NCI-H345 treated with DMSO at 0.1 percent for 48 hours (cell line): Measurements from ENCODE around the gene NRXN3.

Experiments used
- DNase-seq: peaks from one replicate; lab custom pipeline; 2025; ENCODE audit not compliant: unreplicated experiment; lab: John Stamatoyannopoulos, UW

The NRXN3 gene

DNA sequence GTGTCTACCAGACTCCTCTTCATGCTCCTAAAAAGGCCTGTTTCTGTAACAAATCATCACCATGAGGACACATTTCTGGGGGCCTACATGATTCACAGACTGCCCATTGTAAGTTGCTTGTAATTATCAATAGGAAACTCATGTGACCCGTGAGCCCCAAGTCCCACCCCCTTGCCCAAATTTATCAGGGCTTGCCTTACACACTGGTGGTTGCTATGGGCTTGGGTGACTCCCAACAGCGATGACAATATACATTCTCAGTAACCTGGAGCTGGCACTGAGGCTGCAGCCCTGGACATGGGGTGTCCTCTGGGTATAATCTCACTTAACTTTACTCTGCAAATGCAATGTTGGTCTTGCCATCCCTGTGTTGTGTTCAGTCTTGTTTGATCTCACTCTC is 149.2 kb downstream of the NRXN3 start:
- no peak for DNase-seq

DNA sequence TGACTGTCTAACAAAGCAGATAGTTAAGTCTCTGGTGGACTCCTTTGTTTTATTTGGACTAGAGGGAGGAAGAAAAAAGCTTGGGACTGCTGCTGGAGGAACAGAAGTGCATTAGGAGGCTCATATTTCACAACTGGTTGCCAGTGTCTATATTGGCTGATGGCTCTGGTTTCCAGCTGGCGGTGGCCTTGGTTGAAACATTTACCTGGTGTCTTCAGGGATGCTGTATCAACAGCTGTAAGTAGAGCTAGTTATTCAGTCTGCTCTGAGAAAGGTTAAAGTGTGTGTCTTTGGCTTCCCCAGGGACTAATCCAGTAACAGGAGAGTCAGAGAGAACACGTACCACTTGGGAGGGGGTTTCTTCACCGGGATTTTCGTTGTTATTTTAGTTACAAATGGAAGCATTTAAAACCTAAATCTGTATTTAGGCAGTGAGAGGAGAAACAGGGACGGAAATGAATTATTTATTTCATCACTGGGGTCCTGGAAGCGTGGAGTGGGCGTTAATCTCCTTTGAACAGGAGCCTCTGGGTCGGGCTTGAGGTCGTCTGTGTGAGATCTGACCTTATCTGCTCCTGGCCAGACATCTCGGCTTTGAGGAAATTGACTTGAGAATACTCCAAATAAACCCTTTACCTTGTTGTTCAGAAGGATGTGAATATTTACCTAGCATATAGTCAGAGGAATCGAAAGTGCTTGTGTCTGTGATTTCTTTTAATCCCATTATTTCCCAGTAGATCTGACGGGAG is 149.9 kb downstream of the NRXN3 start:
- no peak for DNase-seq

DNA sequence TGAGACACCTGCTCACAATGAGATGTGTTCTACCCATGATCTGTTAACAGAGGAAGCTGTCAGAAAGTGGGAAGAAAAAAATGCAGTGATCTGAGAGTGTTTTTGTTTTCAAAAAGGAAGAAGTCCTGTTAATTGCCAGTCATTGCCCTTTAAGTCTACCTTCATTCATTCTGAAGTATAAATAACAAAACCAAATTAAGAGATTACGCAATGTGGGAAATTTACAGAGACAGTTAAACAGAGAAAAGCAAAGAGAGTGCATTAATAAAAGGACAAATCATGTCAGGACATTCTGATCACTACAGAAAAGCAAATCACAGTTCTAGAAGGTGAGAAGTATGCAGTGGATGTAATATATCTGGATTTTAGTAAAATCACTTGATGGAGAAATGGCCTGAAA is 154.2 kb downstream of the NRXN3 start:
- DNase-seq = no peak

DNA sequence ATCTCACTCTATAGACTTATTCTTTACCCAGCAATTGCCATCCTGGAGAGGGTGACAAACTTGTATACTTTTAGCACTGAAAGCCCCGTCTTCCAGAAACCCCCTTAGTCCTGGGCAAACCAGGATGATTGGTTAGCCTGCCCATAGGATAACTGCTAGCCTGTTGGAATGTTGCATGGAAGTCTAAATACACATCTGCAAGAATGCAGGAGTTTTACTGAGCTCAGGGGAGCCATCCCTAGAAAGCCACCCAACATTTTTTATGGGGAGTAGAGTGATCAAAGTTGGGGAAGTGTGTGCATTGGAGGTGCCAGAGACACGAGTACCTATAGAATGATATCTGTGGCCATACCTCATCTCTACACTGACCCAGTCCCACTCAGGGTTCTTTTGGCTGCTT is 155.7 kb downstream of the NRXN3 start:
- no peak for DNase-seq

DNA sequence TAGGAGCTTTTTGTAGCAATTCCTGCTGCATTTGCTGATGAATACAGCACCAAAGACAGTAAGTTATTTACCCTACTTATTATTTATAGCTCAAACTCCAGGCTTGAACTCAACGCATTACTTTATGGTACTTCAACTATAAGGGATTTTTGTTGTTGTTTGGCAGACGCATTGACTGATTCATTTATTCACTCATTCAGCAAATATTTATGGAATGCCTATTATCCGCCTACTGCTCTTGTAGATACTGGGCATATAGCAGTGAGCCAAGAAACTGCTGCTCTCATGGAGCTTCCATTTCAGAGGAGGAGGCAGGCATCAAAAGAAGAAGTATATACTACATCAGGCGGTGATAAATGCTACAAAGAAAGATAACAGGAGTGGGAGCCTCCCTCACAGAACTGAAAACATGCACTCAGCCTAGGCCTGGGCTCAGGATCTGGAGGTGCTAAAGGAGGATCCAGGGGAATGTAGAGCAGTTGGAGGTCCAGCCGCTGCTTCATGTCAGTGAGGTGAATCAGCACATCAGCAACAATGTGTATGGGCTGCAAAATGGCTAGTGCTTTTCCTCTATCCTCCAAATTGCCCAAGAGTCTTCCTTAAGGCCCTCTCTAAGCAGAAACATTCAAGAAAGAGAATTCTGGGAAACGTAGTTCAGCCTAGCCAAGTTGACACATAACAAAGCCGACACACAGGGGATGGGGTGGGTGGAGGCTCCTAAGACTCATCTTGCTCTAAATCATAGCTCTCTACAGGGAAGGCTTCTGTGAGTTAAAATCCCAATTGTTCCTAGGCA is 157.5 kb downstream of the NRXN3 start:
- DNase-seq = no peak

DNA sequence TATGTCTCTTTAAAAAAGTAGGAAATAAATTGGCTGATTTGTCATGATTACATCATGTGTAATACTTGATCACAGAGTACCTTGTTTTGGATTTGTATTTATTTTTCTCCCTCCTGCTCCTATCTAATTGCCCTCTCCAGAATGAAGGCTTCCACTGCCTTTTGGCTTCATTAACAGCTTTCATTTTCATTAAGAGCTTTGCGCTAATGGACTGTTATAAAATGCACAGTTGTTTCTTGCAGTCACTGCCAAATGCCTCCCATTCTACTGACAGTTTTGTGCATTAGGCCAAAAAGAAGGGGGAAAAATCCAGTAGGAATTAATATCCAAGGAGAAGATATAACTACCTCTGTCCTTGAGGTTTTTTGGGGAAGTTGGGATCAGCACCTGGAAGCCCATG is 159.2 kb downstream of the NRXN3 start:
- no peak for DNase-seq

DNA sequence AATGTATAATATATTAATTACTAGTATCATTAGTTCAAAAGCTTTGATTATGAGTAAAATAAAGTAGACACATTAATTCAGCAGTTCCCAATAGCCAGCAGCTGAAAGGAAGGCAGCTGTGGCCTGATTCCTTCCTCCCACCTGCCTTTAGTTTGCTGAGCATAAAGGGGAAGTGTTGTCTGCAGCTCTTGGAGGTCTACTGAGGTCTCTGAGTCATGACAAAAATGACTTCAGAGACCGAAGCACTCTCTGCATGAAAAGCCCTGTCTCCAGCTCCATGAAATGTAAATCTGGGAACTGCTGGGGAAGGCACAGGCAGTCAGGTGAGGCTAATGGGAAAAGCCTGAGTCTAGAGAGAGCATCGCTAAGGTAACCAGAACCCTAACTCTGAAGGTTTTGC is 165.4 kb downstream of the NRXN3 start:
- no peak for DNase-seq

DNA sequence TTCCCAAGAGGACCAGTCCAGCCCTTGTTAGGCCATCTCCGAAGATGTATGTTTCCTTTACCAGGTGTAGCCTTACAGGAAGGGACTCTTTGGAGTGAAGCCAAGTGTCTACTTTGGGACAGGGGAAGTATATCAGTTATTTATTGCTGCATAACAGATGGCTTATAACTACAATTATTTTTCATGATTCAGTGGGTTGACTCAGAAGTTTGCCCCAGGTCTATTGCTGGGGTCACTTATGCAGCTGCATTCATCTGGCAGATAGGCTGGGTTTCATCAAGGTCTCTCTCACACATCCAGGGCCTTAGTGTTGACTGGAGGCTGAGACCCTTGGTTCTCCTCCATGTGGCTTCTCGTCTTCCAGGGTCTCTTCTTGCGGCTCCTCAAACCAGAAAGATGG is 170.1 kb downstream of the NRXN3 start:
- DNase-seq = no peak

DNA sequence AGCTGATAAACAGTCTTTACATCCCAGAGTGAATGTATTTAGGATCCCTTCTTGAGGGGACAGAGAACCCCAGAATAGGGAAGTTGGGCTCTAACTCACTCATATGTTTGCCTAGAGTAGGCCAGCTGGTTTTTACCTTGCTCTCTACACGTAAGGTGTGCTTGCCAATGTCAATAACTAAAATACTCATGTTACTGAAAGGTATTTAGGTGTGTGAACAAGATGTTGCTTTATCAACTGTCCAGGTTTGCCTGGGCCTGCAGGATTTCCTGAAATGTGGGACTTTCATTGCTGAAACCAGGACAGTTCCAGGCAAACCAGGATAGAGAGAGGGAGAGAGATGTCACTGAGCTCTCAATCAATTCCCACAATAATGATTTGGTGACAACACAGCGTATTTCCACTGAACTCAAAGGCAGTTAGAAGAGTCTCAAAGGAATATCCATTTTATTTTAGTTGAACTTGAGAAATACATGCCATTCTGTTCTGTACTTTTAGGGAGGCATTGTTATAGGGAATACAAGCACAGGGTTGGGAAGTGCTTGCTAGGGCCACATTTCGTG is 171.7 kb downstream of the NRXN3 start:
- peak; percentile 31 for DNase-seq

DNA sequence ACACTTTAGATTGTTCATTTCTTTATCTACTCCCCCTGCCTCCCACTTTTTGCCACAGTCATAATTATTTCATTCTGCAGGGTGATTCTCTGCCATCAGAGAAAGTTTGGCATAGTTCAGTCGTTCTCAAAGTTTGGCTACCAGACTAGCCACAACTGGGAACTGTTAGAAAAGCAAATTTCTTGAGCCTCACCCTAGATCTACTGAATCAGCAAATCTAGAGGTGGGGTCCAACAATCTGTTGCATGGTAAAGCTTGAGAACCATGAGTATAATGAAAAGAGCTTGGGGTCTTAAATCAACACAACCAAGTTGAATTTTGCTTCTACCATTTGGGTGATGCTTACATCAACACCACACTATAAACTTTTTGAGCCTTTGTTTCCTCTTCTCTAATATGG is 172.7 kb downstream of the NRXN3 start:
- no peak for DNase-seq

DNA sequence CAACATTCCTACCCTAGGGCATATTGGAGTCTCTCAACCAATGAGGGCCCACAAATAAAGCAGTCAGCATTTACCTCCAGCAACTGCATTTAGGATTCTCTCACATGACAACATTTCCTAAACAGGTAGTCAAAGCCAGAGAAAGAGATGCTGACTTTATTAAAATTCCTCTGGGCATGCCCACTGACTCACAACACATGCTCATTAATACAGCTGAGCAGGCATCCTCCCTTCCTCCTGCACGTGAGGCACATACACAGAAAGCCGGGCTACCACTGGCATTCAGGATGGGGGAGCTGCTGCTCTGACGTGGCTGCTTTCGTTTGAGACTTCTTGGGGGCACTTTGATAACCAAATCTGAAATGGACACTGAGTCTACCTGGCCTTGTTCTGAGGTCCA is 174.1 kb downstream of the NRXN3 start:
- DNase-seq = no peak

DNA sequence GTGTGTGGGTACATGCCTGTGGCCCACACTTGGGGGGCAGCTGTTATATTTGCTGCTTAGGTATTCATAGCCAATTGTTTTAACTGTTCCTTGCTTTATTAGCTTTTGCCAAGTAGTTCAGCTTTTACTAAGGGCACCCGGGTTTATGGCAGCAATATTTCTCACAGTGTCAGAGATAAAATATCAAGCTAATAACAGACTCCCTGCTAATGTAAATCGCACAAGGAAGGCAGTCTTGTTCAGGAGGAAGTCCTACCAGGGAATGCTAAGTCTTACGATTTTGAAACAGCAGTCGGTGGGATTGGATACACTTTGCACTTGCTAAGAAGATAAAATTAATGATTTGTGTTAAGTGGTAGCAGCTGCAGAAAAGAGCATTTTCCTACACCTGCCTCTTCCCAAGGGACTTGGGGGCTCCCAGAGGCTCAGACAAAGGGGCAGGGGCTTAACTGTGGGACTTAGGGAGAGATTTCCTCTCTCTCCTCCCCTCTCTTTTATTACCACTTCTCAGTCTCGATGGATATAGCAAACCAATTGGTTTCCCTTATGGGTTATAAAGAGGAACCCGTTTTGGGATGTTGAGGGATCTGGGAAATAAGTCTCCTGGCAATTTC is 175.1 kb downstream of the NRXN3 start:
- DNase-seq = peak; percentile 79

DNA sequence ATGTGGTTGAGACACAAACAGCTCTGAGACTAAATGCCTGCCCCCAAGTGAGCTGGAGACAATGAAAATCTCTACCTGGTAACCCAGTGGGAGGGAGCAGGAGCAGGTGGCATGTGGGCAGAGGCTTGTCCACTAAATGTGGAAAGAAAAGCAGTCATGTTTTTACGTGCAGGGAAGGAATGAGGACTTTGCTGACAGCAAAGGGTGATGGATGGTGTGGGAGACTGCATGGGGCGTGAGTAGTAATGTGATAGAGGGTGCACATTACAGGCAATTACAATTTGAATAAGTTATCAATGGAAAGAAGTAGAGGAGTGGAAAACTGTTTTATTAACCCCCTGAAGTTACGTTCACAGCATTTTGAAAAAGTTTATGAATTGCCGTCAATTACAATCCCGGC is 176.6 kb downstream of the NRXN3 start:
- peak; percentile 85 for DNase-seq

DNA sequence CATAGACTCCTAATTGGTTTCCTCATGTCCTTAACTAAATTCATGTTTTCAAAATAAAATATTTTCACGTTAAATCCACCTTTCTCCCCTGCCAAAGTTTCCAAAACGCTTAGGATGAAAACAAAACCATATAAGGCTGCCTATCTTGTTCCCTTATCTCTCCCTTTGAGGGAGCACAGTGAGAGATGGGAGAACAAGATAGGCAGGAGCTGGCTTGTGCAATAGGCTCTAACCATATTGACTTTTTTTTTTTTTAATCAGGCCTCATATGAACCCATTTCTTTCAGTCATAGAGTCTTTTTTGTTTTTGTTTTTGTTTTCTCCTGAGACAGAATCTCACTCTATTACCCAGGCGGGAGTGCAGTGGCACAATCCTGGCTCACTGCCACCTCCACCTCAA is 184.9 kb downstream of the NRXN3 start:
- DNase-seq = no peak

DNA sequence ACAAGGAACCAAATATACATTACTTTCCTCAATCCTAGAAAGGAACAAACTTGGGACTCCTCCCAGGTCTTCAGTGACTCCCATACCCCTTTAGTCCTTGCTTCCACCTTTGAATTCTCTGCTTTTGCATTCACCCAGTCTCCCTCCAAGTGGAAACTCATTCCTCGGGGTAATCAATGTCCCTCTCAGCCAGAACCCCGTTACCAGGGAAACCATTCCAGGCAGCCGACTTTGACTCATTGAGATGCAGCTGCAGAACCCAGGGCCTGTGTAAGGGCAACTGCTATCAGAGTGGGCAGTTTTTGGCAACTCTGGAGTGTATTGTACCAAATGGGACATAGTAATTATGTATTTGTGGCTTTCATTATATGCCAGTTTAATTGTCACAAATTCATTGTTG is 186.2 kb downstream of the NRXN3 start:
- DNase-seq = no peak

DNA sequence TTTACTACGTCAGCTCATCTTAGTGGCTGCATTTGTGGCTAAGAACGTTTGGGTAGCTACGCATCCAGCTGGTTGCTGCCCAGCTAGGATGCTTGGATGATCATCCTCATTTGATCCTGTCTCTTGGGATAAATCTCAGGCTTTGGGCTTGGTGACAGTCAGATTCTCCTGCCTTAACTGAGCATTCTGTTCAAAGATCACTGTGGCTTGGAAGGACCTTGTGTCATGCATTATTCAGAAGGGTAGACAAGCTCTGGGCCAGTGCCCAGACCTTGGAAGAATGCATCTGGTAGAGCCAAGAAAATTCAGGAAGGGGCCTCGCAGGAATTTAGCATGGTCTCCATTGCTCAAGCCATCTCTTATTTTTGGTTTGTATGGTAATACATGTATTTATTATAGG is 188.4 kb downstream of the NRXN3 start:
- DNase-seq = no peak

DNA sequence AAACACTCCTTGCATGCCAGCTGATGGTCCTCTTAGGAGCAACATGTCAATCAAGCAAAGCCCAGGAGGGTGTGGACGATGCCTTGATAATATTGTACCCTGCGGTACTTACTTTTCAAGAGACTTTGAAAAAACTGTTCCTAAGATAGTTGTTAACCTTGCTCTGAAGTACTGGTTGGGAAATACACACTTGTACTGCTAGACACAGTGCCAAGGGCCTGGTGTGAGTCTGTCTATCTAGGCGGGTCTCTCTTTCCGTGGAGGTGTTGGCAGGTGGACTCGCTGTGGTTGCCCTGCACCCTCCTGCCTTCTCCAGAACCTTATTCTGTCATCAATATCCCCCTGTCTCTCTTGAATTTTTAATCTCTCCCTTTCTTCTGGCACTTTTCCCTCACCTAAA is 189.4 kb downstream of the NRXN3 start:
- DNase-seq = no peak

DNA sequence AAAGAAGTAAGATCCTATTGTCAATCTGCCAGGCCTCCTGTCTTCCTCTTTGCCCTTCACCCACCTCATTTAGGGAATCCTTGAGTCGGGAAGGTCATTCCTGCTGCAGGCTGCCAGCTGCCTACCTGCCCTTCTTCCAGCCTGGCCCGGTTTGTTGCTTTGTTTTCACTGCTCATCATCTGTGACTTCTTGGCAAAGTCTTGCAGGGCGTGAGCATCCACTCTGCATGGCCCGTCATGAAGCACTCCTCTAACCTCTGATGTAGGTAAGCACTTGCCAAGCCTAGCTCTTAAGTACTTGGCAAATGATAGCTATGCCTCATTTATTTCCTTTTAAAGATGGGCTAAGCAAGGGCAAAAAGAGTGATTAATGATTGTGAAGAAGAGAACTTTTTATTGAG is 192.8 kb downstream of the NRXN3 start:
- no peak for DNase-seq

DNA sequence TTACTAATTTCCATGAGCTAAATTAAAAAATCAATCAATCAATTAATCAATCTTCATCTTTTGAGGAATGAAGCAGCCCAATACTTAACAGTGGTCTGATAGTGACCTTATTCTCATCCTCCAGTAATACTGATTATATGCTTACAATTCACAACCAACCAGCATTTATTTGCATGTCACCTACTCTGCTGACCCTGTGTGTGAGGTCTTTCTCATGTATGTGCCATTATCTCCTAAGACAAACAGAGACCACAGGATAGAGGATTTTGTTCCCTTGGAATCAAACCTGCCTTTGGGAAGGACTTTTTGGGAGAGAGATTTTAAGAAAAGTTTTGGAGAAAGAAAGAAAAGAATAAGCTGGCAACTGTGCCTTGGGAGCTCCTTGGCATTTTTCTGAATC is 197.2 kb downstream of the NRXN3 start:
- no peak for DNase-seq

DNA sequence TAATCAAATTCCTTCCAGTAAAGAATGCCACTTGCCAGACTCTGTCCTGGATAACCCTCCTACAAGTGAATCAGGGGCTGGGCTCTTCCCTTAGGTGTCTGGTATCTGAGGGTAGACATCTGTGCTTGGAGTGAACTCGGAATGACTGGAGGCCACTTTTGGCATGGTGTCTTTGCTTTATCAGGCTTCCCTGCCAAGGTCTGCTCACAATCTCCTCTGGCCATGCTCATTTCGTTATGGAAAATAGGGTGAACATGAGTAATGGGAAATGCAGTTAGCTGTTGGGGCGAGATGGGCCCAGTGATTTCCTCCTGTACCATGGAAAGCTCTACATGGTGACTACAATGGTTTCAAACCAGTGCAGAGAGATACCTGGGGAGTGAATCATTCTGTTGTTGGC is 212.9 kb downstream of the NRXN3 start:
- DNase-seq = no peak

DNA sequence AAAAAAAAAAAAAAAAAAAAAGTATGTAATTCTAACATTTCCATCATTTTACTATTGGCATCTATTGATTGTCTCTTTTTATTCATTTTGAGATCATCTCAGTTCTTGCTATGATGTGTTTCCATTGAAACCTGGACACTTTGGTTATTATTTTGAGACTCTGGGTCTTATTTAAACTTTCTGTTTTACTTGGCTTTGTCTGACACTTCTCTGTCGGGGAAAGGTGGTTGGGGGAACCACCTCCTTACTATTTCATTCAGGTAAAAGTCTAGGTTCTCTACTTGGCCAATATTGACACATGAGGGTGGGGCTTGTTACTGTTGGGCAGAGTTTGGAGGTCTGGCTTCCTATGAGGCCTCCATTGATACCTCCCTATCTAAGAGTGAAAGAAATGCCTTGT is 228.0 kb downstream of the NRXN3 start:
- DNase-seq = no peak

DNA sequence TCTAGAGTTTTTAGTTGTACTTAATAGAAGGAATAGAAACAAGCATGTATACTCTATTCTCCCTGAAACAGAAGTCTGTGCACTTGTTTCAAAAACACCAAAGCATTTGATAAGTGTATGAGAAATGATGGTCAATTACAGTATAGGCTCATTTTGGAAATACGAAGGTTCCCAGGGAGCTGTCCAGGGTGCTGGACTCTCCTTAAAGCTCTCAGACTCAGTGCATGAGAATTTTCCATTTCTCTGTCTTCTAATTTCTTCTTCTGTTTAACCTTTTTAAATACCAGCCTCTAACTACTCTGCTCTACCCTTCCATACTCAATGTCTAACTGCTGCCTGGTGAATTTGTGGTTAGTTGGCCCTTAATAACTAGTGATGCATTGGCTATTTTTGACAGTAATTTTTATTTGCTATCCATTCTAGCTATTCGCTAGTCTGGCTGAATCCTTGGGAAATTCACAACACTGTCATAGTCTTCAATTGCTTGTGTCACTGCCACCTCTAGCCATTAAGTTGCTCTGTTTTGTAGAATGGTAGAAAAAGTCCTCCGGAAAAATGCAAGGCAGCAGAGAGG is 229.2 kb downstream of the NRXN3 start:
- no peak for DNase-seq
